Measurements from ENCODE around the gene INPP5A.

The INPP5A gene

DNA sequence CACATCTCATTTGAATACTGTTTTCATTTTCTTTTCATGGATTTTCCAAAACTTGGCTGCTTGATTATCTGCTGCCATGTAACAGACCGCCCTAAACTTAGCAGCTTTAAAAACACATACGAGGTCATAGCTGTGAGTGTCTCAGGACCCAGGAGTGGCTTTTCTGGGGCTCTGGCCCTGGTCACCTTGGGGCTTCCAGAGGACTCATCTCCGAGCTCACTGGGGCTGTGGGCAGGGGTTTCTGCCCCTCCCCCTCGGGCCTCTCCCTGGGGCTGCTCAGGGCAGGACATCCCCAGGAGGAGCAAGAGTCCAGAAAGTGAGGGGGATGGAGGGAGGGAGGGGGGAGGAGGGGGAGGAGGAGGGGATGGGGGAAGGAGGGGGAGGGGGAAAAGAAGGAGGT lies 171.3 kb downstream of the INPP5A start:
- in situ Hi-C loops (cut with HindIII; ENCODE audit: low sequenced_read_pairs) = no loop called here

DNA sequence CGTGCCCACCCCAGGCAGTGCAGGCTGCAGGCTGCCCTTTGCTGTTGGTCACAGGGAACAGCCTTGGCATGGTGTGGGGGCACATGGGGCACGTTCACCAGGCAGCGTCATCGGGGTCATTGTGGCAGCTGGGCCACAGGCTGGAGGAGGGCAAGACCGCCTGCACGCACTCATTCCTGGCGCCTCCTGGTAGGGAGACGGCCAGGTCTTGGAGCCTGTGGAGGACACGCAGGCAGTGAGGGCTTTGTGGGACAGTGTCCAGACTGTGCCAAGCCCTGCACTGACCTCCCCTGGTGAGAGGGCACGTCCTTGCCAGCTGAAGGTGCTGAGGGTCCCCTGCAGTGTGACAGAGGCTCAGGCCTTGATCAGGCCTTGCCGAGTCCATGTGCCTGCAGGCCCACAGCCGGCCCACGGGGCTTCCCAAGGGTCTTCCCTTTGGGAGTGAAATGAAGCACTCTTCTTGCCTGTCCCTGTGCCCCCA lies 171.9 kb downstream of the INPP5A start:
- in situ Hi-C loops (cut with HindIII; ENCODE audit: low sequenced_read_pairs) = no loop called here

DNA sequence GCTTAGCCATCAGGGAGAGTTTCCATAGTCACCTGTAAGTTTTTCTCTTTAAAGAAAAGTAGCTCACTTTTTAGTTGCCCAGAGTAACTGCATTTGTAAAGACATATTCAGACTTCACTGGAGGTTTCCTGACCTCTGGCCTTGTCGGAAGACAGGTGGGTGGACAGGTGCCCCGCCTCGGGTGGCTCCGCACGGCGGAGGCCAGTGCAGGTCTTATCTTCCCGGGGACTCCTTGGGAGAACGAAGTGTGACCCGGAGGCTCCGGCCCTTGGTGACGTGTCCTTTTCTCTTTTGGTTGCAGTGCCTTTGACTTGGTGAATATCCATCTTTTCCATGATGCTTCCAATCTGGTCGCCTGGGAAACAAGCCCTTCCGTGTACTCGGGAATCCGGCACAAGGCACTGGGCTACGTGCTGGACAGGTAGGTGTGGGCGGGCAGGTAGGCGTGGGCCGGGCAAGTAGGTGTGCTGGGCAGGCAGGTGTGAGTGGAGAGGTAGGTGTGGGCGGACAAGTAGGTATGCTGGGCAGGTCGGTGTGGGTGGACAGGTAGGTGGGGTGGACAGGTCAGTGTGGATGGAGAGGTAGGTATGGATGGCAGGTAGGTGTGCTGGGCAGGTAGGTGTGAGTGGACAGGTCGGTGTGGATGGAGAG lies 172.6 kb downstream of the INPP5A start:
- in situ Hi-C loops (cut with HindIII; ENCODE audit: low sequenced_read_pairs) = no loop called here

DNA sequence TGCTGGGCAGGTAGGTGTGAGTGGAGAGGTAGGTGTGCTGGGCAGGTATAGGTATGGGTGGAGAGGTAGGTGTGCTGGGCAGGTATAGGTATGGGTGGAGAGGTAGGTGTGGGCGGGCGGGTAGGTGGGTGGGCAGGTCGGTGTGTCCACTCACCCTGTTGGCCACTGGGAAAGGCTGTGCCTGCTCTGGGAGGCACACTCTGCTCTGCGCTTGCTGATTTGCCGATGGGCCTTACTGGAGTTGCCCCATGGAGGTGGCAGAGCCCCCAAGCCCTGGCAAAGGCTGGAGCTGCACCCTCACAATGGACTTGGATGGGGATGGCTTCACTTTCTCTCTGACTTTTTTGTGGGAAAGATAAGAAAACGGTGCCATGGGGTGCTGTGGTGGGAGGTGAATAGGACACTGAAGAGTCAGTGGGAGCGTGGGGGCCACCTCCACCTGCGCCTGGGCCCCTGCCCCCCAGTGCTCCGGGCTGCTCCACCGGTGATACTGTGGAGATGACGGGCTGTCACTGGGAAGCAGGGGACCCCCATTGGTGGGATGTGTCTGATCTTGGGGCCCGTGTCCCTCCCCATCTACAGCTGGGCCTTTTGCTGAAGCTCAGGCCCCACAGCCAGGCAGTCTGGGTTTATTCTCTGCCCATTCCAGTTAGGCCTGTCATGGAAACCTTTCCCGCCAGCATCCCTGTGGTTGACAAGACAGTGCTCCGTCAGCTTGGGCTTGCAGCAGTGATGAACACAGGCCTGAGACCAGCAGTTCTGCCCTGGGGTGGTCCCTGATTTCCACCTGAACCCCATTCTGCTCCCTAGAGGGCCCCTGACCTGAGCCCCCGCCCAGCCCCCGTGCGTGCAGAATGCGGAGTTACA lies 173.4 kb downstream of the INPP5A start:
- in situ Hi-C loops (cut with HindIII; ENCODE audit: low sequenced_read_pairs) = no loop called here

DNA sequence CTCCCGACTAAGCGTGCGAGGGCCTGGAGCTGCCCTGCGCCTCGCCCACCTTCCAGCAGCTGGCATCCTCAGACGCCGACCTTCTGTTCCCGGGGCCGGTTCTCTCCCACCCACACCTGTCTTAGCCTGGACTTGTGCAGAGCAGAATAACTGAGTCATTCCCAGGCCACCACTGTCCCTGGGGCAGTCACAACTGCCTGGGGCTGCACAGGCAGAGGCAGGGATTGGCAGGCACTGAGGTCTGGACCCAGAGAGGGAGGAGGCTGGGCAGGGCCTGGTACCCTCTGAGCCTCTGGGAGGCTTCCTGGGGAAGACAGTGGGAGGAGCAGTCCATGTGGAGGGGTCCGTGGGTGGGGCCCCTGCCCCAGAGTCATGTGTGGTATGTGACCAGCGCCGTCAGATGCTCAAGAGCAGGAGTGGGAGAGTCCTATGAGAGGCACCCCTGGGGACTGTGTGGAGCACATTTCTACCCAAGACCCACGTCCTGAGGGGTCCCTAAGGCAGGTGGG lies 174.1 kb downstream of the INPP5A start:
- in situ Hi-C loops (cut with HindIII; ENCODE audit: low sequenced_read_pairs) = no loop called here

DNA sequence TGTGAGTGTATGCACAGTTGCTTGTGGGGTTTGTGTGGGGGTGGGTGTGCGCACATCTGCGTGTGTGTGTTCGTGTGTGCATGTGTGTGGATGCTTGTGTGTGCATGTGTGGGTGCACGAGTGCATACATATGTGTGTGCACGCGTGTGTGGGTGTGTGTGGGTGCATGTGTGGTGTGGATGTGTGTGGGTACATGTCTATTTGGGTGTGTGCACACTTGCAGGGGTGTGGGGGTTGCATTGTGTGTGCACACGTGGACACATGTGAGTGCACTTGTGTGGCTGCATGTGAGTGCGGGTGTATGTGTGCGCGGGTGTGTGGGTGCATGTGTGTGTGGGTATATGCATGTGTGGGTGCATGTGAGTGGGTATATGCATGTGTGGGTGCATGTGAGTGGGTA lies 174.7 kb downstream of the INPP5A start:
- in situ Hi-C loops (cut with HindIII; ENCODE audit: low sequenced_read_pairs) = no loop called here

DNA sequence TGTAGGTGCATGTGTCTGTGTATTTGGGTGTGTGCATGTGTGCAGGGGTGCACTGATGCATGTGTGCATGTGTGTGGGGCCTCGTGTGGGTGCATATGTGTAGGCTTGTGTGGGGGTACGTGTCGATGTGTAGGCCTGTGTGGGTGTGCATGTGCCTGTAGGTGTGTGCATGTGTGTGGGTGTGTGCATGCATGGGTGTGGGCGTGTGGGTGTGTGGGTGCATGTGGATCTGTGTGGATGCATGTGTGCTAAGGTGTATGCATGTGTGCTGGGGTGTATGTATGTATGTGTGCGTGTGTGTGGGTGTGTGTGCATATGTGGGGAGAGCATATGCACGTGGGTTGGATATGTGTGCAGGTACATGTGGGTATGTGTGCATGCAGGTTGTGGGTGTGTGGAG lies 175.2 kb downstream of the INPP5A start:
- in situ Hi-C loops (cut with HindIII; ENCODE audit: low sequenced_read_pairs) = no loop called here

DNA sequence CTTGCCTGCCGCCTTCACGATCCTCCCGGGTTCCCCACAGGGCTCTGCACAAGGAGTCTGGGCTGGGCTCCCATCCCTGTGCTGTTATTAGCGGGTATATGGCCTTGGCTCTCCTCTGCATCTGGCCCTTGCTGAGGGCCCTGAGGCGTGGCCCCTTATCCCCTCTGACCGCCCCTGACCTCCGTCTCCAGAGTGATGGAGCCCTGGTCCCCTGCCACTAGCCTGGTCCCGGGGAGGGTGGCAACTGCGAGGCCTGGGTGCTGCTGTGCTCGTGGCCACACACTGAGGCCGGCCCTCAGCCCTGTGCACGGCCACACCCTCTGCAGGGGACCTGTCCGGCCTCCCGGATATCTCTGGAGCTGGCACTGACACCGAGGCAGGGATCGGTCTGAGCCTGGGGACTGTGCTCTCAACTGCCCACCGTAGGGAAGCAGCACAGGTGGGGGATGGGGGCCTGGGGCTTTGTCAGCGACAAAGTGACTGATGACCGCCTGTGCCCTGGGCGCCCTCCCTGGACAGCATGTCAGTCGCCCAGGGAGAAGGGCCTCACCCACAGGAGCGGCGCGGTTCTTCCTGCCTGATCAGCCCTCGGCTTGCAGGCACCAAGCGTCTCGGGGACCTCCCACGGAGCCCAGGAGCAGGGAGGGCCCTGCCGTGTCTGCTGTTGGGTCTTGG lies 176.0 kb downstream of the INPP5A start:
- in situ Hi-C loops (cut with HindIII; ENCODE audit: low sequenced_read_pairs) = no loop called here

DNA sequence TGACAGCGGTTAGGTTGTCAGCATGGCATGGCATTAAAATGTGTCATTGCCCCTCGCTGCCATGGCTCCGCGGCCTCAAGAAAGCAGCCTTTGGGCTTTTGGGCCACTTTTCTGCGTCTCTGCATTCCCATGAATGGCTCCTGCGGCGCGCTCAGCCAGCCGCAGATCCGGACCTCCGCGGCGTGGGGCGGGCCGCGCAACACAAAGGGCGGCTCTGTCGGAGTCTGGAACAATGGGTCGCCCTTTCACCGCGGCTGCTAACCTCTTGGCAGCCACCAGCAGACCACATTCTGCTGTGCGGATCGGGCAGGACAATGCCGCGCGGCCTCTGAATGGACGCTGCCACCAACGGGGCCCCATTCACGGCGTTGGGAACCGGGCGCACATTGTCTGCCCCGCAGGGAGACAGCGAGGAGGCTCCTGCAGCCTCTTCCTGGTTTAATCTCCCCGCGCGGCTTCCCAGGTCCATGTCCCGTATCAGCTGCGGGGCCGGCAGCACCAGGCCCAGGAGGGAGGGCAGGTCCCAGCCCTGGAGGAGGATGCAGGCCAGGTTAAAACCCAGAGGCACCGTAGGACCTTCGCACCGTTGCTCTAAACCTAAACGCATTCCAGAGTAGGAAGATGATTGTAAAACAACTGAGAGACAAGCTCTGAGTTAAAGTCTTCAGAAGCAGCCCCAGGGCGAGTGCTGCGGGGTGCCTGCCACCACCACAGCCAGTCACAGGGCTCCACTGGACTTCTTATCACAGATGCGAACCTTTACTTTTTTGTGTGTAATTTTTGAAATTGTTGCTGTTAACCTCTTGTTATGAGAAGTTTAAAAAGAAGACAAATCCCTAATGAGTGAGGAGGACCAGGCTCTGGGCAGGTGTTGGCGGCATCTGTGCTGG lies 176.8 kb downstream of the INPP5A start:
- in situ Hi-C loops (cut with HindIII; ENCODE audit: low sequenced_read_pairs) = no loop called here

DNA sequence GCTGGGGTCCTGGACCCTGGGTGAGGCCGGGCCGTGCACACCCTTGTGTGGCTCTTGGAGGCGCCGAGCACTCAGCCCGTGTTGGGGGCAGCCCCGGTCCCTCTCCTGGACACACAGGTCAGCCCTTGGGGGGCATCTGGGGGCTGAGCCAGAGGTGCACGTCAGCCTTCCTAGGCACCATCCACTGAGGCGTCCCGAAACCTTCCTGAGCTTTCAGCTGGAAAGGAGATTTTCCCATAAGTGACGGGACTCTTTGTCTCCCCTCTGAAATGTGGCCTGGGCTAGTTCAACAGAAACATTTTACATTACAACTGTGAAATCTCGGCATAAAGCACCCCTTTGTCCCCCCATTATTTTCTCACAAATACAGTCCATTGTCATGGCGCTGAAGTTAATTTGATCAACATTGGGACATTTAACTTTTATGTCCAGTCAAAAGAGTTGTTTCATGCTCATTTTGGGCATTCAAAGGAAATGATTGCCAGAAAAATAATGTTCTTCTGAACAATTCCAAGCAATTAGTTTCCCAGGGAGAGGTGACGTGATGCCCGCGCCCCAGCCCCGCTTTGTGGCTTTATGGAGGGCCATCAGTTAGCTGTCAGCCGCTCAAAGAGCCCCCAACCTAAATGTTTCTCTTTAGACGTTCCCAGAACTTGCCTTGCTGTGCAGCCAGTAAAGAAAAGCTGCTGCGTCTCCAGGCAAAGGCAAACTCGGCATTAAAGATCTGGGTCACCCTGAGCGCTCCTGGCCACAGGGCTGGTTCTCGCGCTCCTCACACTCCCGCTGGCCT lies 177.6 kb downstream of the INPP5A start:
- in situ Hi-C loops (cut with HindIII; ENCODE audit: low sequenced_read_pairs) = no loop called here

DNA sequence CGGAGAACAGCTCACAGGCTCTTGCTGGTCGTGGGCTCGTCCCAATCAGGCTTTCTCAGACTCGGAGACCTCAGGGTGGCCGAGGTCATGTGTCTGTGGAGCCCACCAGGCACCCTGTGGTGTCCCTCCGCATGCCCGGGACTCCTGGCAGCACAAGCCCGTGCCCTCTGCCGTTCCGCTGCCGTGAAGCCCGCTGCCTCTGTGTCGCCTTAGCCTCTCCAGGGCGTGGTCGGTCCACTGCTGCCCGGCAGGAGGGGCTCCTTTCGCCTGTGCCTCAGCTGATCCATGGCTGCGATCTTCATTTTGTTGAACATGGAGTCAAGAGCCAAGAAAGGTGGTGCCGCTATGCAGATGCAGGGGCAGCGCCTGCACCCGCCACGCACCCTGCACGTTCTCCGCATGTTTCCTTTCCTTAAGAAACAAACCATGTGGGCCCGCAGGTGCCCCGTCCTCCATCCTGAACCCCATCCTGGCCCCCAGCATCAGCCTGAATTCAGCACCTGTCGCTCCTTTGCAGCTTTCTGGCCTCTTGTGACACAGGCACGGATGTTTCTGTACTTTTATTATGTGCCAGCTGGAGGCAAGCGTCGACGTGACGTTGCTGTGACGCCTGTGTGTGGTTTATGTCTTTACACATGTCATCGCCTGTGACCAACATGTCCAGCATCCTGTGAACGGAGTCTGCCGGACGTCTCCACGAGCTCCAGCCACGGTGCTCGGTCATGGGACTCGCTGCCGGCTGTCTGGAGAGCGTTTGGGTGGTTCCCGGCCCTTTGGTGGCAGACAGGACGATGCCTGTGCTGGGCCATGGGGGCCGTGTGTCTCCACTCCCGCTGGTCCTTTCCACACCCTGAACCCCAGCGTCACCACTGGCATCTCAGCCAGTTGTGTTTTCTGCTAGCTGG lies 178.4 kb downstream of the INPP5A start:
- in situ Hi-C loops (cut with HindIII; ENCODE audit: low sequenced_read_pairs) = no loop called here

DNA sequence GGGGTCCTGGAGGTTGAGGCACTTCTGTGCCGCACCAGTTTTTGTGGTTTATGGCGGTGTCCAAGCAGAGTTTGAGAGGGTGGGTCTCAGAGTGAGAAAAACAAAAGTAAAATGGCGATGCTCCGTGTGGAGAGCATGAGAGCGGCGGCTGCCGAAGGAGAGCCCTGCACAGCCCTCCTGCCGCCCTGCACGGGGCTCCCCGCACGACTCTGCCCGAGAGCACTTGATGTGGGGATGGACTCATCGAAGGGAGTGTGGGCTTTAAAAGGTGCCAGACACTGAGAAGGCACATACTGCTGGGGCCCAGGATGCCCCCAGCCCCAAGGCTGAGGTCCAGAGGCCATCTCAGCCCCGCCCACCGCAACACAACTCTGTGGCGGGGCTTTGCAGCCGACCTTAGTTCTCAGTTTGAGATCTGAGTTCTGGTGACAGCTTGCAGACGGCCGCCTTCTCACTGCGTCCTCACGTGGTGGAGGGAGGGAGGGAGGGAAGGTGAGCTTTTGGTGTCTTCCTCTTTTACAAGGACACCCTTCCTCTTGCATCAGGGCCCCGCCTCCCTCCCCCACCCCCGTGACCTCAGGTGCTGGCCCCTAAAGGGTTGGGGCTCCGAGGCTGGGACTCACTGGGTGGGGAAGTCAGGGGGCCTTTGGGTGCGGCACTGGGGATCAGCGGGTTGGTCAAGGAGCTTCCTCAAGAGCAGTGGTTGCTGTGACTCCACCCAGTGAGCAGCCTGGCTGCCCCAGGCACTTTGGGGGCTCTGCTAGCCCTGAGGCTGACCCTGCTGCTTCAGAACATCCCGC lies 179.3 kb downstream of the INPP5A start:
- in situ Hi-C loops (cut with HindIII; ENCODE audit: low sequenced_read_pairs) = no loop called here

DNA sequence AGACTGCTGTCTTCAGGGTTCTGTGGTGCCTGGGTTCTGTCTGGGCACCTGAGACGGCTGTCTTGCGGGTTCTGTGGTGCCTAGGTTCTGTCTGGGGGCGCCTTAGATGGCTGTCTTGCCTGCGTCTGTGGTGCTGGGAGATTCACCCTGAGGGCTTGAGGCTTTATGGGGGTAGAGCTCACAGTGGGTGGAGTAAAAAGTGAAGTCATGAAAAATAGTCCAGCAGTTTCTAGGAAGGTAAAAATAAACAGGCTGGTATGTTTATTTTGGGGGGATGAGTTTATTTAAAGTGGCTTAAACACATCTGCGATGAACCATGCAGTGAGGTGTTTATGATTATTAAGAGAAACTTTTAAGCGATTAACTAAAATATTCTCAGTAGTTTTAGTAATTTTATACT lies 184.1 kb downstream of the INPP5A start:
- in situ Hi-C loops (cut with HindIII; ENCODE audit: low sequenced_read_pairs) = no loop called here

DNA sequence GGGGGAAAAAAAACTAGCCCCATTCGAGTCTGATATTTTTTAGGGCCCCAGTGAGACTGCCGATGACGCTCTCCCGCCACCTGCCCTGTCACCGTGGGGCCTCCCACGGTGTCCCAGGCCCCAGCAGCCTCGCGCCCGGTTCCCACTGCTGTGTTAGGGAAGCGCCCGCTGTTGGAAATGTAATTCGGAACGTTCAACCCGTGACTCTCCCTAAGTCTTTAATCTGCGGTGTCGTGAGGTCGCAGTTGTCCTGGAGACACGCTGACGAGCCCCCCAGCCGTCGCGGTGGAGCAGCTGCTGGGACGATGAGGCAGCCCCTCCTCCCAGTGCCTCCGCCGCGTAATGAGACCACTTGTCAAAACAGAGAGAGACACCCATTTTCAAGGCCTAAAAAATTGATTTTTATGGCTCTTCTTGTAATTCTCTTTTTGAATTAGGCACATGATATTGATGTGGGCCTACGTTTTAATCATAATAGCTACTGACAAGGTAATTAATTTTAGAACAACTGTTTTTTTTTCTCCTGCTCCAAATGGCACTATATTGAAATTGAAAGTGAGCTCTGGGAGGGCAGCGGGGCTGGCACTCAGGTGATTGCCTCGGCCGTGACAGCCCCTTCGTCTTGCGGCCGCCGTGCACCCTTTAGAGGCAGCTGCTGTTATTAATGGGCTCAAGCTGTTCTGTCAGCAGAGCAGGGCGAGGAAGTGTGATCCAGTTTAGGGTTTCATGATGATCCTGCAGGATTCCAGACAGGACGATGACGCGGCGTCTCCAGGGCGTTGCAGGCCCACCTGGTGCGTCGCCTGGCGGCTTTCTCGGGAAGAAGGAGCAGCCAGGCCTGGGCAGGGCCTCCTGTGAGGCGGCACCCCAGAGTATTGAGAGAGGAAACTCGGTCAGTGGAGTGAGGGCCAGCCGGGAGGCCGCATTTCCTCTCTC lies 185.1 kb downstream of the INPP5A start:
- in situ Hi-C loops (cut with HindIII; ENCODE audit: low sequenced_read_pairs) = no loop called here

DNA sequence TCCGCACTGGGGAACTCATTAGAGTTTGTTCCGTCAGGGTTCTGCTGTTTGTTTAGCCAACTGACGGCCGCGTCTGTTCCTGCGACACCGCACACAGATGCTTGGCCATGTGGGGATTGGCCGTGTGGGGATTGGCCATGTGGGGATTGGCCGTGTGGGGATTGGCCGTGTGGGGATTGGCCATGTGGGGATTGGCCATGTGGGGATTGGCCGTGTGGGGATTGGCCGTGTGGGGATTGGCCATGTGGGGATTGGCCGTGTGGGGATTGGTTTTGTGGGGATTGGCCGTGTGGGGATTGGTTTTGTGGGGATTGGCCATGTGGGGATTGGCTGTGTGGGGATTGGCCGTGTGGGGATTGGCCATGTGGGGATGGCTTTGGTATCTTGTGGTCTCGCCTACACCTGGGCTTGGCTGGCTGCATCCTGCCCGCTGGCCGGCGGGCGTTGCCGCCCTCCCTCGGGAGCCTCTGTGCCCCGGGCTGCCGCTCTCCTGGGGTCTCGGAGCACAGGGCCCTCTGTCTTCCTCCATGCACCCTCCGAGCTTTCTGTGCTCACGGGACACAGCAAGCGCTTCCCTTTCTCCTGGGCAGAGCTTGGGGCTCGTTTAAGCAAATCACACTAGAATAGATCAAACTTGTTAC lies 185.9 kb downstream of the INPP5A start:
- in situ Hi-C loops (cut with HindIII; ENCODE audit: low sequenced_read_pairs) = no loop called here

DNA sequence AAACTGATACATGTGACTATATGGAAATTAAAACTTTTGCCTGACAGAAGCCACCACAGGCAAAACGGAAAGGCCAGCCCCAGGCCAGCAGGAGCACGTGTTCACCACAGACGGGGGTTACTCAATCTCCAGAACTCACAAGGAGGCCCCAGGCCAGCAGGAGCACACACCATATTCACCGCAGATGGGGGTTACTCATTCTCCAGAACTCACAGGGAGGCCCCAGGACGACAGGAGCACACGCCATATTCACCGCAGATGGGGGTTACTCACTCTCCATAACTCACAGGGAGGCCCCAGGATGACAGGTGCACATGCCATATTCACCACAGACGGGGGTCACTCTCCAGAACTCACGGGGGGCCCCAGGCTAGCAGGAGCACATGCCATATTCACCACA lies 186.9 kb downstream of the INPP5A start:
- in situ Hi-C loops (cut with HindIII; ENCODE audit: low sequenced_read_pairs) = no loop called here

Data from DLD1 (cell line).